OCI-LY3 (cell line): ENCODE data around the gene PIEZO2.

Source experiments
- H2AFZ ChIP-seq: fragments of 200-600, 300-600 bp; shearing (Covaris generic); 2 replicates; pipeline ENCODE4 v1.6.0; 2014; ENCODE audit warnings: antibody characterized with exemption, low read depth, low read length
- H3K27ac ChIP-seq: fragments of 200-600, 300-600 bp; sonication (generic); 2 replicates; pipeline ENCODE4 v1.5.1; 2014; ENCODE audit warnings: mild to moderate bottlenecking, low read length, moderate library complexity, mixed read lengths
- H3K27me3 ChIP-seq: fragments of 200-600, 300-600 bp; sonication (generic); 2 replicates; pipeline ENCODE4 v1.6.1; 2014; ENCODE audit warnings: low read depth, low read length, mixed read lengths
- H3K36me3 ChIP-seq: fragments of 200-600, 300-600 bp; sonication (generic); replicated peaks from 2 replicates; pipeline ENCODE3; 2014; ENCODE audit warnings: low read depth, low read length, mixed read lengths
- H3K4me1 ChIP-seq: fragments of 300-600, 200-600 bp; sonication (generic); 2 replicates; pipeline ENCODE4 v1.6.1; 2014; ENCODE audit warnings: low read length, mixed read lengths
- H3K4me2 ChIP-seq: fragments of 200-600, 300-600 bp; sonication (generic); 2 replicates; pipeline ENCODE4 v1.6.1; 2014; ENCODE audit warnings: low read length, mixed read lengths
- H3K4me3 ChIP-seq: fragments of 300-600, 200-600 bp; sonication (generic); 2 replicates; pipeline ENCODE4 v1.5.1; 2014; ENCODE audit warnings: antibody characterized with exemption, mild to moderate bottlenecking, low read length, moderate library complexity
- H3K79me2 ChIP-seq: fragments of 300-600, 200-600 bp; shearing (Covaris generic); 2 replicates; pipeline ENCODE4 v1.6.1; 2014; ENCODE audit warnings: mild to moderate bottlenecking, low read length, mixed read lengths
- H3K9ac ChIP-seq: fragments of 300-600, 200-600 bp; shearing (Covaris generic); 2 replicates; pipeline ENCODE4 v1.6.0; 2014; ENCODE audit warnings: mild to moderate bottlenecking, low read length, moderate library complexity
- H3K9me3 ChIP-seq: fragments of 200-600, 300-600 bp; shearing (Covaris generic); 2 replicates; pipeline ENCODE4 v1.6.1; 2014; ENCODE audit warnings: low read length, mixed read lengths; ENCODE audit not compliant: insufficient read depth
- H4K20me1 ChIP-seq: fragments of 200-600, 300-600 bp; sonication (generic); 2 replicates; pipeline ENCODE4 v1.6.1; 2016; ENCODE audit warnings: low read length, mixed read lengths; ENCODE audit not compliant: insufficient read depth
- CTCF ChIP-seq: fragments of 200-600, 300-600 bp; sonication (generic); IDR thresholded peaks from 2 replicates; pipeline ENCODE4 v1.5.1; 2014; ENCODE audit warnings: antibody characterized with exemption, low read length, low read depth
- EZH2phosphoT487 ChIP-seq: fragments of 200-600 bp; shearing (Covaris generic); IDR thresholded peaks from 2 replicates; pipeline ENCODE4 v1.6.1; 2018; ENCODE audit warnings: antibody characterized with exemption, mixed run types, low read depth

PIEZO2 gene

GRCh38 chr18:10843565-10843964, 305.8 kb downstream of the PIEZO2 start:
- H2AFZ ChIP-seq = no peak overlapping the region
- H4K20me1 ChIP-seq = no peaks in the 10 kb centered on the region
- H3K4me1 ChIP-seq = no peaks in the 10 kb centered on the region
- peaks cover 18% of the 10 kb centered on the region for H3K27me3 ChIP-seq
- no peaks in the 10 kb centered on the region for H3K36me3 ChIP-seq
- no peaks in the 10 kb centered on the region for H3K79me2 ChIP-seq
- H3K4me3 ChIP-seq = no peak overlapping the region
- H3K9me3 ChIP-seq = no peaks in the 10 kb centered on the region
- no peak overlapping the region for H3K27ac ChIP-seq
- TF ChIP-seq EZH2phosphoT487 (no peak), CTCF (no peak)
- H3K9ac ChIP-seq = no peak overlapping the region
- H3K4me2 ChIP-seq = no peak overlapping the region

- Histone ChIP-seq H3K36me3 (no peaks in the 10 kb centered on the region), H3K79me2 (no peaks in the 10 kb centered on the region), H3K27me3 (peaks cover 12% of the 10 kb centered on the region; the same call in 1 of the 2 replicates), H3K9ac (no peak overlapping the region), H3K9me3 (no peaks in the 10 kb centered on the region), H3K4me2 (no peak overlapping the region), H3K27ac (no peak overlapping the region), H4K20me1 (no peaks in the 10 kb centered on the region), H2AFZ (no peak overlapping the region), H3K4me1 (no peaks in the 10 kb centered on the region), H3K4me3 (no peak overlapping the region)
- no peak for TF ChIP-seq EZH2phosphoT487
- no peak for TF ChIP-seq CTCF
These were observed 306.5 kb downstream of the PIEZO2 start for GRCh38 chr18:10842861-10843260.

- Histone ChIP-seq H2AFZ (no peak overlapping the region), H3K27me3 (peaks cover 10% of the 10 kb centered on the region; the same call in 1 of the 2 replicates), H4K20me1 (no peaks in the 10 kb centered on the region), H3K79me2 (no peaks in the 10 kb centered on the region), H3K4me3 (no peak overlapping the region), H3K4me1 (no peaks in the 10 kb centered on the region), H3K27ac (no peak overlapping the region), H3K36me3 (no peaks in the 10 kb centered on the region), H3K9ac (no peak overlapping the region), H3K9me3 (no peaks in the 10 kb centered on the region), H3K4me2 (no peak overlapping the region)
- TF ChIP-seq CTCF (no peak), EZH2phosphoT487 (no peak)
These were observed 307.0 kb downstream of the PIEZO2 start for GRCh38 chr18:10842371-10842770.

- no peaks in the 10 kb centered on the region for H3K79me2 ChIP-seq
- H3K4me3 ChIP-seq = no peak overlapping the region
- no peak overlapping the region for H3K27ac ChIP-seq
- H4K20me1 ChIP-seq = no peaks in the 10 kb centered on the region
- no peak overlapping the region for H3K9ac ChIP-seq
- H3K4me1 ChIP-seq = no peaks in the 10 kb centered on the region
- TF ChIP-seq CTCF (no peak), EZH2phosphoT487 (no peak)
- H3K36me3 ChIP-seq = no peaks in the 10 kb centered on the region
- no peak overlapping the region for H3K4me2 ChIP-seq
- H3K27me3 ChIP-seq = peaks cover 10% of the 10 kb centered on the region; the same call in 1 of the 2 replicates
- H3K9me3 ChIP-seq = no peaks in the 10 kb centered on the region
- no peak overlapping the region for H2AFZ ChIP-seq
These were observed 308.2 kb downstream of the PIEZO2 start for GRCh38 chr18:10841203-10841602.
